Measurements from ENCODE around the gene ACTMAP.
"Not testable (repeated sequence)": the region's sequence is repeated elsewhere in the genome, so short reads cannot be mapped to it uniquely, and the experiment has no call there.

The ACTMAP gene

DNA sequence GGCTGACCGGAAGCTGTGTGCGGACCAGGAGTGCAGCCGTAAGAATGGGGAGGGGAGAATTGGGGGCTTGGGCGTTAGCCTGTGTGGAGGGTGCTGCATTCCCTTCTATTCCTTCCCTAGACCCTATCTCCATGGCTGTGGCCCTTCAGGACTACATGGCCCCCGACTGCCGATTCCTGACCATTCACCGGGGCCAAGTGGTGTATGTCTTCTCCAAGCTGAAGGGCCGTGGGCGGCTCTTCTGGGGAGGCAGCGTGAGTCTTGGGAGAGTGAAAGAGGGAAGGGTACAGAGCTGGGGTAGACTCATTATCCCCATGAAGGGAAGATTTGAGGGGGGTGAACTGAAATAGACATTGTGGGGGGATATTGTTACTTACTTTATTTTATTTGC is 25.4 kb upstream of the ACTMAP start:
- DNase-seq, result no peak

DNA sequence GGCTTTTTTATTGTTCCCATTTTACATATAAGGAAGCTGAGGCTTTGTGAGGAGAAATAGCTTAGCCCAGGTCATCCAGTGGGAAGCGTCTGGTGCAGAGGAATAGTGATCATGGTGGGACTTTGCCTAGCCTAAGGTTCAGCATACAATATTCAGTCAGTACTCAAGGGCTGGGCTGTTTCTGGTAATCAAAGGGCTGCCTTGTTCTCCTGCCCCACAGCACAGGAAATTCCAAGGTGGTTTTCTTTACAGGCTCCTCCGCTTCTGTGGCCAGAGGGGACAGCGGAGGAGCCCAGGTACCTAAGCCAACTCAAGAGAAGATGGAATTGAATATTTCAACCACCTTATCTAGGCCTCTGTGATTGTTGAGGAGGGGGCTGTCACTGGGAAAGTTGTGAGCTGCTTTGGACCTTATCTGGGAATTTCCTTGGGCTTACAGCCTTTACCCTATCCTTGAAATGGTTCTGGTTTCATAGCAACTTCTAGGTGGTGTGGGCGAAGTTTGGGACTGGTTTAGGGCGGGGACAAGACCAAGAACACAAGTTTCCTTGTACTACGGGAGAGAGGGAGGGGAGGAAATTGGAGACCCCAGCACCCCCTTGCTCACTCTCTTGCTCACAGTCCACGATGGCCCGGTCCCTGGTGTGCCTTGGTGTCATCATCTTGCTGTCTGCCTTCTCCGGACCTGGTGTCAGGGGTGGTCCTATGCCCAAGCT is 24.8 kb upstream of the ACTMAP start, which contains the start of gene MIA:
Gene MIA, plus strand, starts transcription at position 606 of the 716 bp plus-strand sequence. Its CDS starts 22 bp downstream, at position 628.
- DNase-seq, result no peak

DNA sequence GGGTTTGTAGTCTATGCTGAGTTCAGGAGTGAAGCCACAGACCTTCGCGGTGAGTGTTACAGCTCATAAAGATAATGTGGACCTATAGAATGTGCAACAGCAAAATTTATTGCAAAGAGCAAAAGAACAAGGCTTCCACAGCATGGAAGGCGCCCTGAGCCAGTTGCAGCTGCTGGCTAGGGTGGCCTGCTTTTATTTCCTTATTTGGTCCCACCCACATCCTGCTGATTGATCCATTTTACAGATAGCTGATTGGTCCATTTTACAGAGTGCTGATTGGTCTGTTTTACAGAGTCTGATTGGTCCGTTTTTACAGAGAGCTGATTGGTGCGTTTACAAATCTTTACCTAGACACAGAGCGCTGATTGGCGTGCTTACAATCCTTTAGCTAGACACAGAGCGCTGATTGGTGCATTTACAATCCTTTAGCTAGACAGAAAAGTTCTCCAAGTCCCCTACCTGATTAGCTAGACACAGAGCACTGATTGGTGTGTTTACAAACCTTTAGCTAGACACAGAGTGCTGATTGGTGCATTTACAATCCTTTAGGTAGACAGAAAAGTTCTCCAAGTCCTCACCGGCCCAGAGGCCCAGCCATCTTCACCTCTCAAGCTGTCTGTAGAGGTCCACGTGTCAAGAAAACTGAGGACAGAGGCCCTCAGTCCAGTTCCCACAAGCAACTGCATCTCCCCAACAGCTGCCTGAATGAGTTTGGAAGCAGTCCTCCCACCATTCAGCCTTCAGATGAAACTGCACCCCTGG is 21.0 kb upstream of the ACTMAP start:
- DNase-seq, result not testable (repeated sequence)

DNA sequence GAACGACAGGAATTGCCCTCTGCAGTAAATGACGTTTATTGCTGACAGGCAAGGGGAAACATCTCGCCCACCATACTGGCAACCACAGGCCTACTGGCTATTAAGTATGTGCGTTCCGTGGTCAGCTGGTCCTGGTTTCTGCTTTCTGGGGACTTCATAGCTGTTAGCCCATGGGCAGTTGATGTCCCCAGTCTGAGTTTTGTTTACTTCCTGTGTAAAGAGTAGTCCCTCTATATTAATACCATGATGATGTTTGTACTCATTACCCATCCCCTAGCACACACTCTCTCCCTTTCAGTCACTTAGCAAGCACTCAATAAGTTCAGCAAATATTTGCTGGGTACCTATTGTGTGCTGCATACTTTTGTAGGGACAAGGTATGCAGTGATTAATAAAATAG is 18.6 kb upstream of the ACTMAP start:
- no peak for DNase-seq

- DNase-seq, result not testable (repeated sequence)
Observed at GRCh38 chr19:40766385-40766784, 16.1 kb upstream of the ACTMAP start.

- DNase-seq, result no peak
Observed at GRCh38 chr19:40763963-40764362, 13.7 kb upstream of the ACTMAP start.

DNA sequence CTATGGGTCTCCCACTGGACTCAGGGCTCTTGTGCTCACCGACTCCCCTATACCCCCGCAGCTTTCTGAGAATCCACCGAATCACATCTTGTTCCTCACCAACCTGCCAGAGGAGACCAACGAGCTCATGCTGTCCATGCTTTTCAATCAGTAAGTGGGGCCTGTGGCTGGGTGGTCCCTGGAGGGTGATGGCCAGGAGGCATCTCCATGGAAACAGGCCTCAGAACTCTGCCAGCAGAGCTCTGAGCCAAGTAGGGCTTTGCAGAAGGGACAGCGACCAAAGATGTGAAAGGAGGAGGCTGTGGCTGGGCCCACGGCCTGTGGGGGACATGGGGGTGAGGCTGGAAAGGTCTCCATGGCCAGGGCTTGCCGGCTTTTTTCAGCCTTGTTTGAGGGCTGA is 13.2 kb upstream of the ACTMAP start:
- DNase-seq, result no peak

DNA sequence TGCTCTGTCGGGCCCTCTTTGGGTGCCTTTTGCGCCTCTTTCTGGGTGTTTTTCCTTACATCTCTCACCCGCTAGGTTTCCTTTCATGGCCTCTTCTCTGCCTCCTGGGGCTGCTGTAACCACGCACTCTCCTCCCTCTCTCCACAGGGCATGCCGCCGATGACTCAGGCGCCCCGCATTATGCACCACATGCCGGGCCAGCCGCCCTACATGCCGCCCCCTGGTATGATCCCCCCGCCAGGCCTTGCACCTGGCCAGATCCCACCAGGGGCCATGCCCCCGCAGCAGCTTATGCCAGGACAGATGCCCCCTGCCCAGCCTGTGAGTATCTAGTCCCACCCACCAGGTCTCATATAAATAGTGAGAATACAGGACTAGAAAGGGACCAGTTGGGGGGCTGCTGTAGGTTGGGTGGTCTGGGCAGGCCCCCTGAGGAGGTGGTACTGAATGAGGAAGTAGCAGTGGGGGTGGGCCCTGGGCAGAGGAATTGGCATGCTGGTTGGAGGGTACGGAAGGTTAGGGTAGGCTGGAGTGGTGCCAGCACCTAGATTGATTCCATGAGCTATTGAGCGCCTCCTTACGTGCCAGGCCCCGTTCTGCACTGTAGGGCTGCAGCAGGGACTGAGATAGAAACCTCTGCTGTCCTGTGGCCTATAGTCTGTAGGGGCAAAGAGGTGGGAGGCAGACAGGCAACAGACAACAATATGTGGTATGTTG is 12.6 kb upstream of the ACTMAP start:
- DNase-seq, result no peak

- no peak for DNase-seq
Observed at GRCh38 chr19:40759352-40759751, 9.1 kb upstream of the ACTMAP start.

GRCh38 chr19:40758491-40758890 is 8.2 kb upstream of the ACTMAP start:
- DNase-seq, result no peak

DNA sequence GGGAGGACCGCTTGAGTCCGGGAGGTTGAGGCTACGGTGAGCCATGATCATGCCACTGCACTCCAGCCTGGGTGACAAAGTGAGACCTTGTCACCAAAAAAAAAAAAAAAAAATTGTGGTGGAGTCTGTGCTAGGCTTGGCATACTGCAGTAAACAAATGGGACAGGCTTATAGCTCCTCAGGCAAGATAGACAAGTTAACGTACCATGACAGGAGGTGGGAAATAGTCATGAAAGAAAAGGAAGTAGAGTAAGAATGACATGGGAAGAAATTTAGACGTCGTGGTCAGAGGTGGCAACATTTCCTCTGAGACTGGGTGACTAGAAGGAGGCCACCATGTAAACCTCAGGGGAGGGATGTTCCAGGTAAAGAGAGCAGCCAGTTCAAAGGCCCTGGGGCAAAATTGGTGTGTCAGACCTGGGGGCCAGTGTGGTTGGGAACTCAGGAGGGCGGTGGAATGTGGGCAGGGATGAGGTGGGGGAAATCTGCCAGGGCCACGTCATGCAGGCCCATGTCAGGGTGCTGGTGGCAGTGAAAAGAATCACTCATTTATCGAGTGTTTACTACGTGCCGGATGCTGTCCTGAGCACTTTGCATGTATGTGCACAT is 6.3 kb upstream of the ACTMAP start:
- DNase-seq, result no peak

- DNase-seq, result no peak
Observed at GRCh38 chr19:40755791-40756190, 5.5 kb upstream of the ACTMAP start.

DNA sequence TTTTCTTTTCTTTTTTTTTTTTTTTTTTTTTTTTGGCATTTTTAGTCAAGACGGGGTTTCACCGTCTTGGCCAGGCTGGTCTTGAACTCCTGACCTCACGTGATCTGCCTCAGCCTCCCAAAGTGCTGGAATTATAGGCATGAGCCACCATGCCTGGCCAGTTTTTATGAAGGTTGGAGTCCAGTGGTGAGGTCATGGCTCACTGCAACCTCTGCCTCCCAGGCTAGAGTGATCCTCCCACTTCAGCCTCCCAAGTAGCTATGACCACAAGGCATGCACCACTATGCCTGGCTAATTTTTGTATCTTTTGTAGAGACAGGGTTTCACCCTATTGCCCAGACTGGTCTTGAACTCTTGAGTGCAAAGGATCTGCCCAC is 5.0 kb upstream of the ACTMAP start:
- no peak for DNase-seq

- peak; percentile 42 for DNase-seq
Observed at GRCh38 chr19:40754611-40755247, 4.5 kb upstream of the ACTMAP start.

DNA sequence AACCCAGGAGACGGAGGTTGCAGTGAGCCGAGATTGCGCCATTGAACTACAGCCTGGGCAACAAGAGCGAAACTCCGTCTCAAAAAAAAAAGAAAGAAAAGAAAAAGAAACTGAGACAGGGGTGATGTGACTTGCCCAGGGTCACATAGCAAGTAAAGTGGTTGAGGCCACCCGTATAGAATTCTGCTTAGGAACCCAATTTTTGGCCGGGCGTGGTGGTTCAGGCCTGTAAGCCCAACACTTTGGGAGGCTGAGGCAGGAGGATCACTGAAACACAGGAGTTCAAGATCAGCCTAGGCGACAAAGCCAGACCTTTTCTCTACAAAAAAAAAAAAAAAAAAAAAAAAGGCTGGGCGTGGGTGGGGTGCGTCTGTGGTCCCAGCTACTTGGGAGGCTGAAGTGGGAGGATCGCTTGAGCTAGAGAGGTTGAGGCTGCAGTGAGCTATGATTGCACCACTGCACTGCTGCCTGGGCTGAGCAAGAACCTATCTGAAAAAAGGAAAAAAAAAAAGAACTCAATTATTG is 2.0 kb upstream of the ACTMAP start:
- DNase-seq, result no peak

GRCh38 chr19:40750874-40751537 is 729 bp upstream of the ACTMAP start, which contains the start of gene SNRPA:
SNRPA (plus strand) TSS chr19:40751203; CDS start chr19:40751409, 206 bp downstream.
- DNase-seq, result peak; percentile 98

- DNase-seq, result no peak
Observed at GRCh38 chr19:40747536-40747935, 2.7 kb downstream of the ACTMAP start.

DNA sequence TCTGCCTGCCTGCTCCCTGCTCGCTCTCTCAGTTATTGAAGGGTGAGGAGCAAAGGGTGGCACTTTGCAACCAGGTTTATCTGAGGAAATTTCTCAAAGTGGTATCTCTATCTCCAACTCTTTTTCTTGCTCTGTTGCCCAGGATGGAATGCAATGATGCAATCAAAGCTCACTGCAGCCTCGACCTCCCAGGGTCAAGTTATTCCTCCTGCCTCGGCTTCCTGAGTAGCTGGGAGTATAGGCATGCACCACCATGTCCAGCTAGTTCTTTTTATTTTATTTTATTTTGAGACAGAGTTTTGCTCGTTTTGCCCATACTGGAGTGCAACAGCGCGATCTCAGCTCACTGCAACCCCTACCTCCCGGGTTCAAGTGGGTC is 4.9 kb downstream of the ACTMAP start:
- DNase-seq, result peak; percentile 65

- DNase-seq, result peak; percentile 17
Observed at GRCh38 chr19:40744554-40745401, 5.5 kb downstream of the ACTMAP start.

DNA sequence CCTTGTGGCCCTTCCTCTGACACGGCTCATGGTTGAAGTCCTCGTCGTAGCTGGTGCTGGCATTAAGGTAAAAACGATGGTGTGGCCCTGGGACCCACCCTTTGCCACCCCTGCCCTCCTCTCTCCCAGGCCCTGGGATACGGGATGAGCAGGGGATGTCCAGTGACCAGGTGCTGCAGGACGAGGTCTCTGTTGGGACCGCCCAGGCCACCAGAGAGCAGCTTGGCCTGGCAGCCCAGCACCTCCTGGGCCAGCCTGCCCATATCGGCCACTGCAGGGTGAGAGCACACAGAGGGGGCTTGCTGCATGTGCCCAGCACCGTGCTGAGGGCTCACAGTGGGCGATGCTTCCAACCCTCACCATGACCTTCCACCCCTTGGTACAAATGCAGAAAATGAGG is 6.4 kb downstream of the ACTMAP start:
- DNase-seq, result no peak

GRCh38 chr19:40742886-40743285 is 7.4 kb downstream of the ACTMAP start:
- DNase-seq, result no peak

All from fibroblast of skin of abdomen (primary cell).